GM12864 (cell line): ENCODE measurements around the gene ADGRE3.

ENCODE experiments used
- DNase-seq: peaks from one replicate; pipeline ENCODE4 v3.0.0-alpha.2; 2011; ENCODE audit warnings: low read depth
- H3K4me3 ChIP-seq: 2 replicates; pipeline ENCODE4 v1.5.1; 2011; ENCODE audit warnings: mild to moderate bottlenecking, low read depth, low read length, control low read depth
- TF ChIP-seq, protein P1 (sequence below): IDR thresholded peaks from 2 replicates; pipeline ENCODE4 v1.5.1; 2011; ENCODE audit warnings: low read depth, mild to moderate bottlenecking, moderate library complexity, low read length, control low read depth, inconsistent platforms; ENCODE audit errors: missing control alignments

Gene ADGRE3

DNA sequence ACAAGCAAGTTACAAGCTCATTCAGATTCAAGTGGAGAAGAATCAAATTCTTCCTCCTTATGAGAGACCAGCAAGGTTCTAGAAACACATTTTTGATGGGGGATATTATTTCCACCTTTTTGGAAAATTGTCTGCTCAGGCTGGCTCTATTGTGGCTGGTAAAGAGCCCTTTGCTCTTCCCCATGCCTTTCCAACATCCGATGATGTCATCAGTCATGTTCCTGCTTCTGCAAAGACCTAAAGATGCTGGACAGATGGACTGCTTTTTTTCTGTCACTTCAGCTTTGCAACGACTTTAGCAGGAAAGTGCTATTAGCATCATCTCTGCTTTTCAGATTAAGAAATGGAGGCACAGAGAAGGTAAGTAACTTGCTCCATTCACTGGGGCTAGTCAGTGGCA, 4.2 kb downstream of the ADGRE3 start:
- no peak overlapping the region for H3K4me3 ChIP-seq
- no peak for DNase-seq
- TF ChIP-seq, protein P1, sequence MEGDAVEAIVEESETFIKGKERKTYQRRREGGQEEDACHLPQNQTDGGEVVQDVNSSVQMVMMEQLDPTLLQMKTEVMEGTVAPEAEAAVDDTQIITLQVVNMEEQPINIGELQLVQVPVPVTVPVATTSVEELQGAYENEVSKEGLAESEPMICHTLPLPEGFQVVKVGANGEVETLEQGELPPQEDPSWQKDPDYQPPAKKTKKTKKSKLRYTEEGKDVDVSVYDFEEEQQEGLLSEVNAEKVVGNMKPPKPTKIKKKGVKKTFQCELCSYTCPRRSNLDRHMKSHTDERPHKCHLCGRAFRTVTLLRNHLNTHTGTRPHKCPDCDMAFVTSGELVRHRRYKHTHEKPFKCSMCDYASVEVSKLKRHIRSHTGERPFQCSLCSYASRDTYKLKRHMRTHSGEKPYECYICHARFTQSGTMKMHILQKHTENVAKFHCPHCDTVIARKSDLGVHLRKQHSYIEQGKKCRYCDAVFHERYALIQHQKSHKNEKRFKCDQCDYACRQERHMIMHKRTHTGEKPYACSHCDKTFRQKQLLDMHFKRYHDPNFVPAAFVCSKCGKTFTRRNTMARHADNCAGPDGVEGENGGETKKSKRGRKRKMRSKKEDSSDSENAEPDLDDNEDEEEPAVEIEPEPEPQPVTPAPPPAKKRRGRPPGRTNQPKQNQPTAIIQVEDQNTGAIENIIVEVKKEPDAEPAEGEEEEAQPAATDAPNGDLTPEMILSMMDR, result no peak

DNA sequence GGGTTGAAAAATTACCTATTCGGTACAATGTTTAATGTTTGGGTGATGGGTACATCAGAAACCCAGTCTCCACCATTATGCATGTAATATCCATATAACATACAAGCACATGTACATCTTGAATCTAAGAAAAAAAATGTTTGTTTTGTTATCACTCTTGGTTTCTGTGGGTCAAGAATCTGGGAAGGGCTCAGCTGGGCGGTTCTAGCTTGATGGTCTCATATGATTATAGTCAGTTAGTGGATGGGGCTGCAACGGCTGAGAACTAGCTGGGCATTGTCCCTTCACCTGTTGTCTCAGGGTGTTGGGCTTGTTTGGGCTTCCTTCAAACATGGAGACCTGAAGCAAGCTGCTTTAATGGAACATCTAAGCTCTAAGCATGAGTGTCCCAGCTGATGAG, 4.7 kb downstream of the ADGRE3 start:
- no peak overlapping the region for H3K4me3 ChIP-seq
- TF ChIP-seq, protein P1, result no peak
- no peak for DNase-seq

- DNase-seq, result no peak
- TF ChIP-seq, protein P1, result no peak
- H3K4me3 ChIP-seq, result no peak overlapping the region
These were observed 13.2 kb downstream of the ADGRE3 start for GRCh38 chr19:14661372-14661924.

- DNase-seq, result no peak
- no peak overlapping the region for H3K4me3 ChIP-seq
- TF ChIP-seq, protein P1, result no peak
These were observed 14.7 kb downstream of the ADGRE3 start for GRCh38 chr19:14659874-14660489.

- H3K4me3 ChIP-seq, result no peak overlapping the region
- TF ChIP-seq, protein P1, result no peak
- no peak for DNase-seq
These were observed 18.9 kb downstream of the ADGRE3 start for GRCh38 chr19:14655726-14656125.

DNA sequence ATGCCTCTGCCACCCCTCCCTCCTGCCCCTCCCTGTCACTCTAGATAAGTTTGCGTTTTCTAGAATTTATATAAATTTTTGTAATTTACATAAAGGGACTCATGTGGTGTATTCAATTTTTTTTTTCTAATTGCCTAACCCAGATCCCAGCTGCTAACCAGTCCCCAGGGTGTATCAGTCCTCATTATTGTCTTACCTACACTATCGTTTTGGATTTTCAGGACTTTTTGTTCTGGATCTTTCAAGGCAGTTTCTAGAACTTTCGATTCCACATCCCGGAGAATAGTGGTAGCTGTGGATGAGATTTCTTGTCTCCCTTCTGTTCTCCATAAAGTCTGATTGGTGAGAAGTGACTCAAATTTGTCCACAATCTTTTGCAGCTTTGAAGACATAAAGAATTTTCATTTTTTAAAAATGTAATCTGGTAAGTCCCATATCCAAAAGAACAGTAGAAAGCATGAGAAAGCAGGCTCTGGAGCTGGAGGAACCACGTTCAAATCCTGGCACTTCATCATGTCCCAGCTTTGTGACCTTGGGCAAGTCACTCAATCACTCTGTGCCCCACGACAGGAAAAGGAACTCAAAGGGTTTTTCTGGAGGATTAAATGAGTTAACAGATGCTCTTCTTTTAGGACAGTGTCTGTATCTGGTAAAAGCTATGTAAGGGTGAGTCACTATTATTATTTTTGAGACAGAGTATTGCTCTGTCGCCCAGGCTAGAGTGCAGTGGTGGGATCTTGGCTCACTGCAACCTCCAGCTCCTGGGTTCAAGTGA, 19.7 kb downstream of the ADGRE3 start:
- no peak for DNase-seq
- TF ChIP-seq, protein P1, result no peak
- H3K4me3 ChIP-seq, result no peak overlapping the region

- H3K4me3 ChIP-seq, result no peak overlapping the region
- TF ChIP-seq, protein P1, result no peak
- DNase-seq, result no peak
These were observed 24.5 kb downstream of the ADGRE3 start for GRCh38 chr19:14650161-14650560.
